Measurements from ENCODE around the gene TMEM225B. TPM values are rescaled to one million over a fixed set of nuclear protein-coding genes. Genes with fewer than 3 reads are reported as not detected.
"Not testable (repeated sequence)": the region's sequence is repeated elsewhere in the genome, so short reads cannot be mapped to it uniquely, and the experiment has no call there.

Gene TMEM225B, protein sequence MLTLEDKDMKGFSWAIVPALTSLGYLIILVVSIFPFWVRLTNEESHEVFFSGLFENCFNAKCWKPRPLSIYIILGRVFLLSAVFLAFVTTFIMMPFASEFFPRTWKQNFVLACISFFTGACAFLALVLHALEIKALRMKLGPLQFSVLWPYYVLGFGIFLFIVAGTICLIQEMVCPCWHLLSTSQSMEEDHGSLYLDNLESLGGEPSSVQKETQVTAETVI
- under 1 TPM in 2 of 4 donors, not detected in 2; 0.42 to 0.86 TPM for total RNA-seq
- polyA plus RNA-seq = under 1 TPM; 0.20 to 0.55 (median 0.34) TPM
- long read RNA-seq, donor 1 = 0 reads
- long read RNA-seq, donor 2 = 0 reads

DNA sequence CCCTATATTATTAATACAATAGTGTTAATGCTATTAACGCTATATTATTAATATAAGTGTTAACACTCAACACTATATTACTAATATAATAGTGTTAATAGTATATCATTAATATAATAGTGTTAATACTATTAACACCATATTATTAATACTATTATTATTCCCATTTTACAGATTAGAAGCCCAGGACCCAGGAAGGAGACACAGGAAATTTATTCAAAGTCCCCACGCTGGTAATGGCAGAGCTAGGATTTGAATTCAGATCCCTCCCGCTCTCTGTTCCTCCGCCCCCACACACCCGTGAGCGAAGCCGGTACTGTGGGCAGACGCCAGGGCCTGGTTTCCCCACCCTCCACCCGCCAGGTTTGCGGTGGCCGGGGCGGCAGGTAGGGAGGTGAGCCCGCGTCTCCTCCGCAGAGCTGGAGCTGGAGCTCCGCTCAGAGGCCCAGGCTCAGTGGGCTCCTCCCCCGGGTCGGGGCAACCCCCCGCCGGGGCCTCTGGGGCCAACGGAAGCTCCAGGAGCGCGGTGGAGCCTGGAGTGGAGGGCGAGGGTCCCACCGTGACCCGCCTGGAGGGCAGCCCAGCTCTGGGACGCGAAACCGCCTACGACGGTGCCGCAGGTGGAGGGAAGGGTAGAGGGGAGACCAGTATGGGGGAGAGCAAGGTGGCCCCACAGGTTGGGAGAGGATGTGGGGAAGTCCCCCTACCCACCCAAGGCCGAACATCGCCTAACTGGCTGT lies at the start of gene TMEM225B:
TSS of gene TMEM225B (plus strand) at position 506 of the 740 bp plus-strand sequence. CDS start 6,122 bp downstream, outside the sequence.
- WGBS, 3 donors = 54 to 69% (median 66%) methylated on average over 34 of the region's 34 CpGs
- DNase-seq (no peak), ATAC-seq (peak in 1 of 4 donors; percentile 22)
- no peaks in the 10 kb centered on the region for H3K36me3 ChIP-seq (ENCODE audit: insufficient read depth in 1 of 2, low read depth in 1 of 2)
- no peaks in the 10 kb centered on the region for H3K9me3 ChIP-seq
- H3K4me1 ChIP-seq = no peaks in the 10 kb centered on the region
- intact Hi-C loops (cut with DNase I) = no loop called here
- H3K27ac ChIP-seq = no peak within 1 kb of the TSS
- H3K27me3 ChIP-seq (ENCODE audit: insufficient read depth in 3 of 3, low read length in 2 of 3) = peaks cover 0 to 2% (median 0%) of the 10 kb centered on the region in 3 donors
- TF ChIP-seq, protein P1, sequence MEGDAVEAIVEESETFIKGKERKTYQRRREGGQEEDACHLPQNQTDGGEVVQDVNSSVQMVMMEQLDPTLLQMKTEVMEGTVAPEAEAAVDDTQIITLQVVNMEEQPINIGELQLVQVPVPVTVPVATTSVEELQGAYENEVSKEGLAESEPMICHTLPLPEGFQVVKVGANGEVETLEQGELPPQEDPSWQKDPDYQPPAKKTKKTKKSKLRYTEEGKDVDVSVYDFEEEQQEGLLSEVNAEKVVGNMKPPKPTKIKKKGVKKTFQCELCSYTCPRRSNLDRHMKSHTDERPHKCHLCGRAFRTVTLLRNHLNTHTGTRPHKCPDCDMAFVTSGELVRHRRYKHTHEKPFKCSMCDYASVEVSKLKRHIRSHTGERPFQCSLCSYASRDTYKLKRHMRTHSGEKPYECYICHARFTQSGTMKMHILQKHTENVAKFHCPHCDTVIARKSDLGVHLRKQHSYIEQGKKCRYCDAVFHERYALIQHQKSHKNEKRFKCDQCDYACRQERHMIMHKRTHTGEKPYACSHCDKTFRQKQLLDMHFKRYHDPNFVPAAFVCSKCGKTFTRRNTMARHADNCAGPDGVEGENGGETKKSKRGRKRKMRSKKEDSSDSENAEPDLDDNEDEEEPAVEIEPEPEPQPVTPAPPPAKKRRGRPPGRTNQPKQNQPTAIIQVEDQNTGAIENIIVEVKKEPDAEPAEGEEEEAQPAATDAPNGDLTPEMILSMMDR (IDR thresholded peaks at IDR 0.05) = no peak
- no peak within 1 kb of the TSS for H3K4me3 ChIP-seq

DNA sequence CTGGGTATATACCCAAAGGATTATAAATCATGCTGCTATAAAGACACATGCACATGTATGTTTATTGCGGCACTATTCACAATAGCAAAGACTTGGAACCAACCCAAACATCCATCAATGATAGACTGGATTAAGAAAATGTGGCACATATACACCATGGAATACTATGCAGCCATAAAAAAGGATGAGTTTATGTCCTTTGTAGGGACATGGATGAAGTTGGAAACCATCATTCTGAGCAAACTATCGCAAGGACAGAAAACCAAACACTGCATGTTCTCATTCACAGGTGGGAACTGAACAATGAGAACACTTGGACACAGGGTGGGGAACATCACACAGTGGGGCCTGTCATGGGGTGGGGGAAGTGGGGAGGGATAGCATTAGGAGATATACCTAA lies 48.5 kb upstream of the TMEM225B start:
- H3K27ac ChIP-seq; H3K27me3 ChIP-seq (ENCODE audit: insufficient read depth in 3 of 3, low read length in 2 of 3); ATAC-seq; intact Hi-C loops (cut with DNase I); H3K4me3 ChIP-seq; DNase-seq: not testable (repeated sequence)
- Histone ChIP-seq H3K9me3 (peaks cover 17% of the 10 kb centered on the region), H3K36me3 (ENCODE audit: insufficient read depth in 1 of 2, low read depth in 1 of 2) (peaks cover 11 to 27% of the 10 kb centered on the region in 2 donors), H3K4me1 (peaks cover 12% of the 10 kb centered on the region)
- WGBS, 3 donors = 100% methylated on average over 1 of the region's 2 CpGs

DNA sequence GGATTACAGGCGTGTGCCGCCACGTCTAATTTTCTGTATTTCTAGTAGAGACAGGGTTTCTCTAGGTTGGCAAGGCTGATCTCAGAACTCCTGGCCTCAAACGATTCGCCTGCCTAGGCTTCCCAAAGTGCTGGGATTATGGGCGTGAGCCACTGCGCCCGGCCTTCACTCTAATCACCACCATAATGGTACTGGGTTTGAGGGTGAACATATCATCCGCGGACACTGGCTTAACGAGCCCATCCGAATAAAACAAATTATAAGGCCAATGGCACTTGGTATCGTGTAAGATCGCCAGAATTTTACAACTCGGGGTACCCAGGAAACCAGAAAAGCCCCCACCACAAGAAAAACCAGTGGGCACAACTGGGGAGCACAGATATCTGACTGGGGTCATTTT lies 46.7 kb upstream of the TMEM225B start:
- peaks cover 17% of the 10 kb centered on the region for H3K9me3 ChIP-seq
- WGBS, 3 donors = 5 to 8% (median 6%) methylated on average over 15 of the region's 15 CpGs
- H3K27me3 ChIP-seq (ENCODE audit: insufficient read depth in 3 of 3, low read length in 2 of 3) = no peaks in the 10 kb centered on the region
- H3K4me3 ChIP-seq = peak overlapping the region; percentile 80
- DNase-seq = no peak
- ATAC-seq = peak in 3 of 4 donors; percentile 6 to 33 (median 18)
- peak overlapping the region; percentile 88 for H3K27ac ChIP-seq
- TF ChIP-seq, protein P1 (IDR thresholded peaks at IDR 0.05) = no peak
- peaks cover 11 to 45% of the 10 kb centered on the region in 2 donors for H3K36me3 ChIP-seq (ENCODE audit: insufficient read depth in 1 of 2, low read depth in 1 of 2)
- intact Hi-C loops (cut with DNase I) = loop anchor here (2.0 to 5.0 kb wide), 2 partner anchors 49 to 65 kb away; partner anchors contain the start of genes ZKSCAN5 (in 1 of the 2), ZNF394 (in 1 of the 2) and ZSCAN25 (in 1 of the 2)
- peaks cover 15% of the 10 kb centered on the region for H3K4me1 ChIP-seq

DNA sequence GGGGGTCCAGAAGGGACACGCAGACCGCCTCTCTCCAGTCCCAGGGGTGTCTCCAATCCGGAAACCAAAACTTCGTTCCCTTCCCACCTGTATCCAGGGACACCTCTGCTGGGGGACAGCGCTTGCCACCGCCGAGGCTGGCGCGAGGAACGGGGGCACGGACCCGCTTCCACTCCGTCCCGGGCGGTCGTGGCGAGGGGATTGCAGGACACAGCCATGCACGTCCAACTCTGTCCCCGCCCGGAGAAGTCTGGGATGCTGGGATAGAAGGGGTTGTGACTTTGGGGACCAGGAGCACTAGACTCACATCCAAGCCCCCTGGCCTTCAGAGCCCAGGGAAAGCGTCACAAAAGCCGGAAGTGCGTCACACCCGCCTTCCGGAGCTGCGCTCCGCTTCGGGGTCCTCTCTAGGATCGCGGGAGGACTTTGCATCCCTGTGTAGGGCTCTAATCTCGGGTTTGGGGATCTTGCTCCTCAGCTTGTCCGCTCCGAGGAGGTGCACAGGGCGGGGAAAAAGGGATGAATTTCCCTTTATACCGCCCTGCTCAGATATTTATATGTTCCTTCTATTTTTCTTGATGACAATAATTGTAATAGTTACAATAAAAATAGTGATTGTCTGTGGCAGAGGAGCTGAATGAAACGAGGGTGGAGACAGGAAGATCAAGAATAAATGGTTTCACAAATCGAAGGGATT lies 46.2 kb upstream of the TMEM225B start, which contains the start of gene FAM200A:
TSS of gene FAM200A (minus strand) at position 348 of the 697 bp plus-strand sequence. CDS start 3,707 bp downstream, outside the sequence.
- DNase-seq = peak; percentile 89 to 94
- H3K4me1 ChIP-seq = peaks cover 21% of the 10 kb centered on the region
- peaks cover 11 to 50% of the 10 kb centered on the region in 2 donors for H3K36me3 ChIP-seq (ENCODE audit: insufficient read depth in 1 of 2, low read depth in 1 of 2)
- intact Hi-C loops (cut with DNase I) = loop anchor here (2.0 to 5.0 kb wide), 2 partner anchors 50 to 65 kb away; partner anchors contain the start of genes ZKSCAN5 (in 1 of the 2), ZNF394 (in 1 of the 2) and ZSCAN25 (in 1 of the 2)
- H3K4me3 ChIP-seq = peak within 1 kb of the TSS; percentile 80
- WGBS, 3 donors = 0 to 1% (median 0%) methylated on average over 37 of the region's 37 CpGs
- H3K9me3 ChIP-seq = peaks cover 12% of the 10 kb centered on the region
- peak within 1 kb of the TSS; percentile 88 for H3K27ac ChIP-seq
- ATAC-seq = peak; percentile 98 to 100 (median 99)
- TF ChIP-seq, protein P1 (IDR thresholded peaks at IDR 0.05) = no peak
- H3K27me3 ChIP-seq (ENCODE audit: insufficient read depth in 3 of 3, low read length in 2 of 3) = no peaks in the 10 kb centered on the region
